Stimulated activated CD4-positive, alpha-beta T cell treated with anti-CD3 and anti-CD28 coated beads, Interleukin-12 subunit alpha, Interleukin-12 subunit beta, amount 100 ng/mL, for 4 hours (primary cell): Measurements from ENCODE around the gene DOK6.
"Not testable (repeated sequence)": the region's sequence is repeated elsewhere in the genome, so short reads cannot be mapped to it uniquely, and the experiment has no call there.

Experiments used
- DNase-seq: peaks from one replicate; pipeline ENCODE4 v3.0.0-alpha.2; 2020

Gene DOK6

GRCh38 chr18:69879051-69879450 lies 478.4 kb downstream of the DOK6 start:
- DNase-seq: not testable (repeated sequence)

DNA sequence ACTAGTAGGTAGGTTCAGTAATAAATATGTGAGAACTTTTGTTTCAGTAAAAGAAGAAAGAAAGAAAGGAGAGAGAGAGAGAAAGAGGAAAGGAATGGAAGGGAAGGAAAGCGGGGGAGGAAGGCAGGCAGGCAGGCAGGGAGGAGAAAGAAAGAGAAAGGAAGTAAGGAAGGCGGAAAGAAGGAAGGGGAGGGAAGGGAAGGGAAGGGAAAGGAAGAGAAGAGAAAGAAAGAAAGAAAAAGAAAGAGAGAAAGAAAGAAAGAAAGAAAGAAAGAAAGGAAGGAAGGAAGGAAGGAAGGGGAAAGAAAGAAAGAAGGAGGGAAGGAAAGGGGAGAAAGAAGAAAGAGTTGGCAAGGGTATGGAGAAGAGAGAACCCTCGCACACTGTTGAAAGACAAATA lies 479.4 kb downstream of the DOK6 start:
- no peak for DNase-seq

- DNase-seq: no peak
Observed at GRCh38 chr18:69882965-69883668, 482.4 kb downstream of the DOK6 start.

- DNase-seq: no peak
Observed at GRCh38 chr18:69883781-69884180, 483.1 kb downstream of the DOK6 start.

GRCh38 chr18:69885355-69885754 lies 484.7 kb downstream of the DOK6 start:
- DNase-seq: no peak

GRCh38 chr18:69885841-69886531 lies 485.3 kb downstream of the DOK6 start:
- no peak for DNase-seq

DNA sequence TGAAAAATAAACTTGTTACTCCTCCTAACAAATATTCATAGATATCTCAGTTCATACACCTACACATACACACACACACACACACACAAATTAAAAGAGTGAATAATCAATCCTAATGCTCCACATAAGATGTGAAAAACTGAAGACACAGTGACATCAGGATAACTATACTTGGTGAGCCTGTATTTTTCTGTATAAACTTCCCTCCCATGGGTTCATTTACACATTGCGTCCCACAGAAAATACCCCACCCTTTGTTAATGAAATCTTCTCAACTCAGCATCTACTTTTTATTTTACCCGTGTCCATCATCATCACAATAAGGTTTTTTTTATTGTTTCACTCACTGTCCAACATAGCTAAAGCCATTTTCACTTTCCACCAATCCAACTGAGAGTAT lies 486.6 kb downstream of the DOK6 start:
- DNase-seq: no peak

DNA sequence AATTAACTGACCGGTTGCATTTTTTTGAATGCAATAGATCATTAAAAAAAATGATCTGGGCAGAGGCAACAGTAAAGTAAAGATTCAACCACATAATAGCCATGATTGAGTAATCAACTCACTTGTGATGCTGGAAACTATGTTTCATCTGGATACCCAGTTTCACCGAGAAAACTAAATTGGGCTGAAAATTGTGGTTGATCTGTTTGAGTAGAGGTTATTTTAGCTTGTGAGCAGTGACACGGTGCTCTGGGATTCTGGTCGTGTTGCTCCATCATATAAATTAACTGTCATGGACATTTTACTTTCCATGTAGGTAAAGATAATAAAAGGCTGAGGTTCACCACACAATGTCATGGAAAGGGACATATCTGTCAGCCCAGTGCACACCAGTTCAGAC lies 488.3 kb downstream of the DOK6 start:
- DNase-seq: no peak

DNA sequence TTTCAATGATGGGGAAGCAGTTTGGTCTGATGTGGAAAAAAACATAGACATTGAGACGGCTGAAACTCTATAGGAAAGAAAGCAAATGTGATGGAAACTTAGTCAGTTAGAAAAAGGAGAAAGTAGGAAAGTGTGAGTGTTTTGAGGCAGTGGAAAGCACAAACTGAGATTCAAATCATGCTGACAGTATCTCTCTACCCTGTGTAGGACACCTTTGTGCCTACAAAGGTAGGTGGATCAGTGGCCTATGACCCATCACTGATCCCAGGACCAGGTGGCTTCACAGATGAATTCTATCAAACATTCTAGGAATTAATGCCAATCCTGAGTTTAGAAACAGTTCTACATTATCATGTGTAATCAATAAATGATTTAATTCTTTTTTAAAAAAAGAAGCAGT lies 489.9 kb downstream of the DOK6 start:
- no peak for DNase-seq

- no peak for DNase-seq
Observed at GRCh38 chr18:69894467-69894866, 493.8 kb downstream of the DOK6 start.

- DNase-seq: no peak
Observed at GRCh38 chr18:69895066-69896047, 494.7 kb downstream of the DOK6 start.

GRCh38 chr18:69897397-69898108 lies 496.9 kb downstream of the DOK6 start:
- DNase-seq: no peak

- no peak for DNase-seq
Observed at GRCh38 chr18:69898241-69898861, 497.7 kb downstream of the DOK6 start.
